ENCODE measurements around the gene NINJ2. TPM values are rescaled to one million over a fixed set of nuclear protein-coding genes. Genes with fewer than 3 reads are reported as not detected.

Gene NINJ2
- total and polyA plus RNA-seq, 4 donors, result 5.8 to 28.4 (median 14.3) TPM

DNA sequence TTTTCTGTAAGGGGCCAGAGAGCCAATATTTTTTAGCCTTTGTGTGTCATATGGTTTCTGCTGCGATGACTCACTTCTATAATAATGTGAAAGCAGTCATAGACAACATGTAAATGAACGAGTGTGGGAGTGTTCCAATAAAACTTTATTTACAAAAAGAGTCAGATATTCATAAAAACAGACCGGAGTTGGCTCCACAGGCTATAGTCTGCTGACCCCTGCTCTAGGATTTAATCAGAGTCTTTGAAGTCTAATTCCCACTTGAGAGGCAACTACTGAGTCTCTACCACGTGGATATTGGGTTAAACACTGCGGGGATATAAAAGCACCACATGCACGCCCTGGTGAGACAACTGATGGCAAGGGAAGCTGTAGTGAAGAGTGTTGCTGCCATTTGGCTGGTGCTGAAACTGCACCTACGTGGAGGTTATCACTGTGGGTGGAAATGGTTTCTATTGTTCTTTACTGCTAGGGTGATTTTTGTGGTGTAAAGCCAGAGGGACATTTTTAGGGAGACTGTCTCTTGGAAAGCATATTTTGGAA, 3.6 kb upstream of the NINJ2 start:
- no peak for DNase-seq
- Histone ChIP-seq H3K27ac (ENCODE audit: low read depth in 1 of 2, low read length in 1 of 2) (no peak overlapping the region), H3K9ac (ENCODE audit: insufficient read depth in 1 of 2, low read length in 2 of 2) (no peak overlapping the region), H3K36me3 (ENCODE audit: control insufficient read depth in 4 of 4, insufficient read depth in 4 of 4, low read length in 4 of 4) (no peaks in the 10 kb centered on the region), H3K27me3 (ENCODE audit: control insufficient read depth in 3 of 3, insufficient read depth in 3 of 3, low read length in 2 of 3) (no peaks in the 10 kb centered on the region), H3K4me1 (ENCODE audit: control insufficient read depth in 5 of 5, insufficient read depth in 5 of 5, low read length in 5 of 5) (peaks cover 0 to 9% (median 4%) of the 10 kb centered on the region in 5 donors), H3K9me3 (ENCODE audit: control insufficient read depth in 4 of 4, insufficient read depth in 3 of 4, low read length in 3 of 4) (no peaks in the 10 kb centered on the region), H3K4me3 (no peak overlapping the region)
- 82 to 83% methylated on average over 7 of the region's 7 CpGs for WGBS, 2 donors
- no peak for TF ChIP-seq CTCF (IDR thresholded peaks at IDR 0.05; ENCODE audit: control extremely low read depth, extremely low read depth)
- ATAC-seq (ENCODE audit: insufficient read depth, low FRiP score), result no peak

DNA sequence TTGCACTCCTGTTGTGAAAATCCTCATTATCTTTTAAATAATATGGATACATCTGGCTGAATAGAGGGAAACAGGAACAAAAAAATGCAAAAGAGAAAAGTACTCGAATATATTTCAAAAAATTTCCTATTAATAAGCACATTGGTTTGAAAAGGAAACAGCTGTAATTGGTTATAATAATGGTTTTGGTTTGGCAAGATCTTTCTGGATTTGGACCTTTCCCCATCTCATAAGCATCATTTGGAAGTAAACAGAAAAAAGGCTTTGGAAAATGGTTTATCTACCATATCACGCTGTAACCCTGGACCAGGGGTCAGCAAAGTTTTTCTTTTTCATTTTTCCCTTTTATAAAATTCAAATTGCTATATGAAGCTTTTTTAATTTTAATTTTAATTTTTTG, 2.8 kb upstream of the NINJ2 start:
- Histone ChIP-seq H3K4me1 (ENCODE audit: control insufficient read depth in 5 of 5, insufficient read depth in 5 of 5, low read length in 5 of 5) (peaks cover 0 to 9% (median 7%) of the 10 kb centered on the region in 5 donors), H3K4me3 (no peak overlapping the region), H3K36me3 (ENCODE audit: control insufficient read depth in 4 of 4, insufficient read depth in 4 of 4, low read length in 4 of 4) (no peaks in the 10 kb centered on the region), H3K9ac (ENCODE audit: insufficient read depth in 1 of 2, low read length in 2 of 2) (no peak overlapping the region), H3K27ac (ENCODE audit: low read depth in 1 of 2, low read length in 1 of 2) (no peak overlapping the region), H3K9me3 (ENCODE audit: control insufficient read depth in 4 of 4, insufficient read depth in 3 of 4, low read length in 3 of 4) (no peaks in the 10 kb centered on the region), H3K27me3 (ENCODE audit: control insufficient read depth in 3 of 3, insufficient read depth in 3 of 3, low read length in 2 of 3) (no peaks in the 10 kb centered on the region)
- DNase-seq (no peak), ATAC-seq (ENCODE audit: insufficient read depth, low FRiP score) (no peak)
- no peak for TF ChIP-seq CTCF (IDR thresholded peaks at IDR 0.05; ENCODE audit: control extremely low read depth, extremely low read depth)
- WGBS, 2 donors, result 53 to 72% methylated on average over 2 of the region's 2 CpGs

- WGBS, 2 donors, result 98% methylated on average over 5 of the region's 5 CpGs
Measured at GRCh38 chr12:664779-665092, 1.5 kb upstream of the NINJ2 start.

More at GRCh38 chr12:664779-665092, 1.5 kb upstream of the NINJ2 start:
- Histone ChIP-seq H3K9me3 (ENCODE audit: control insufficient read depth in 4 of 4, insufficient read depth in 3 of 4, low read length in 3 of 4) (no peaks in the 10 kb centered on the region), H3K4me3 (no peak overlapping the region), H3K36me3 (ENCODE audit: control insufficient read depth in 4 of 4, insufficient read depth in 4 of 4, low read length in 4 of 4) (no peaks in the 10 kb centered on the region), H3K27ac (ENCODE audit: low read depth in 1 of 2, low read length in 1 of 2) (no peak overlapping the region), H3K27me3 (ENCODE audit: control insufficient read depth in 3 of 3, insufficient read depth in 3 of 3, low read length in 2 of 3) (no peaks in the 10 kb centered on the region), H3K4me1 (ENCODE audit: control insufficient read depth in 5 of 5, insufficient read depth in 5 of 5, low read length in 5 of 5) (peaks cover 0 to 9% (median 7%) of the 10 kb centered on the region in 5 donors), H3K9ac (ENCODE audit: insufficient read depth in 1 of 2, low read length in 2 of 2) (no peak overlapping the region)
- DNase-seq (no peak), ATAC-seq (ENCODE audit: insufficient read depth, low FRiP score) (no peak)
- no peak for TF ChIP-seq CTCF (IDR thresholded peaks at IDR 0.05; ENCODE audit: control extremely low read depth, extremely low read depth)

All from lung (tissue), 12 donors.